MM.1S (cell line): ENCODE data around the gene ARHGAP26.
A peak's percentile ranks its signal among the peaks of the same experiment; 100 is the strongest.

Experiments used
- DNase-seq: peaks from one replicate; pipeline ENCODE4 v3.0.0-alpha.2; 2015
- H2AFZ ChIP-seq: fragments of 300-600 bp; sonication (generic); 2 replicates; pipeline ENCODE4 v1.6.0; 2016; ENCODE audit warnings: antibody characterized with exemption, low read length
- H3F3A ChIP-seq: fragments of 300-600 bp; sonication (generic); 2 replicates; pipeline ENCODE4 v1.6.1; 2016; ENCODE audit warnings: mild to moderate bottlenecking, antibody characterized with exemption, low read length, moderate library complexity, mixed read lengths; ENCODE audit not compliant: insufficient read depth
- H3K27ac ChIP-seq: fragments of 300-600 bp; sonication (generic); 2 replicates; pipeline ENCODE4 v1.5.1; 2016; ENCODE audit warnings: mild to moderate bottlenecking, low read length
- H3K27me3 ChIP-seq: fragments of 300-600 bp; sonication (generic); replicated peaks from 2 replicates; pipeline ENCODE4 v1.6.0; 2016; ENCODE audit warnings: low read length; ENCODE audit not compliant: insufficient read depth
- H3K36me3 ChIP-seq: fragments of 300-600 bp; sonication (generic); replicated peaks from 2 replicates; pipeline ENCODE4 v1.6.1; 2016; ENCODE audit warnings: mild to moderate bottlenecking, low read length, mixed read lengths; ENCODE audit not compliant: insufficient read depth
- H3K4me1 ChIP-seq: fragments of 300-600 bp; sonication (generic); 2 replicates; pipeline ENCODE4 v1.6.1; 2016; ENCODE audit warnings: low read length, mixed read lengths
- H3K4me2 ChIP-seq: fragments of 300-600 bp; sonication (generic); 2 replicates; pipeline ENCODE4 v1.6.0; 2016; ENCODE audit warnings: low read depth, low read length
- H3K4me3 ChIP-seq: fragments of 300-600 bp; sonication (generic); 2 replicates; pipeline ENCODE4 v1.5.1; 2016; ENCODE audit warnings: low read length, mixed read lengths
- H3K79me2 ChIP-seq: fragments of 300-600 bp; sonication (generic); 2 replicates; pipeline ENCODE4 v1.6.1; 2016; ENCODE audit warnings: mixed run types, low read length, mixed read lengths
- H3K9ac ChIP-seq: fragments of 300-600 bp; sonication (generic); 2 replicates; pipeline ENCODE4 v1.6.1; 2016; ENCODE audit warnings: low read length, mixed read lengths
- H3K9me2 ChIP-seq: fragments of 300-600 bp; sonication (generic); replicated peaks from 2 replicates; pipeline ENCODE4 v1.6.1; 2016; ENCODE audit warnings: mild to moderate bottlenecking, low read length, mixed read lengths; ENCODE audit not compliant: insufficient read depth
- H3K9me3 ChIP-seq: fragments of 300-600 bp; sonication (generic); replicated peaks from 2 replicates; pipeline ENCODE4 v1.6.1; 2016; ENCODE audit warnings: mild to moderate bottlenecking, low read length, mixed read lengths; ENCODE audit not compliant: insufficient read depth
- H4K20me1 ChIP-seq: fragments of 300-600 bp; sonication (generic); 2 replicates; pipeline ENCODE4 v1.6.1; 2016; ENCODE audit warnings: mild to moderate bottlenecking, low read length, moderate library complexity, mixed read lengths; ENCODE audit not compliant: insufficient read depth
- CTCF ChIP-seq: fragments of 300-600 bp; sonication (generic); IDR thresholded peaks from 2 replicates; pipeline ENCODE4 v1.5.1; 2016; ENCODE audit warnings: antibody characterized with exemption, low read length, mixed read lengths
- EZH2 ChIP-seq: fragments of 300-600 bp; sonication (generic); optimal IDR thresholded peaks from 2 replicates; pipeline ENCODE3; 2017; ENCODE audit warnings: low read depth, mild to moderate bottlenecking, antibody characterized with exemption, low read length, mixed read lengths
- EZH2phosphoT487 ChIP-seq: fragments of 300-600 bp; sonication (generic); IDR thresholded peaks from 2 replicates; pipeline ENCODE4 v1.6.1; 2018; ENCODE audit warnings: antibody characterized with exemption, low read length

The ARHGAP26 gene

GRCh38 chr5:142846406-142846805 lies 76.2 kb downstream of the ARHGAP26 start:
- Histone ChIP-seq H3K4me3 (no peak overlapping the region), H2AFZ (no peak overlapping the region), H3K9ac (no peak overlapping the region), H3K9me2 (no peaks in the 10 kb centered on the region), H3F3A (peaks cover 10% of the 10 kb centered on the region), H3K4me1 (peaks cover 22% of the 10 kb centered on the region), H3K4me2 (peak overlapping the region; percentile 18; the same call in 1 of the 2 replicates), H3K9me3 (no peaks in the 10 kb centered on the region), H3K27ac (peak overlapping the region; percentile 76; the same call in 1 of the 2 replicates), H3K27me3 (no peaks in the 10 kb centered on the region), H3K79me2 (0 out of 2 replicates have a peak, but pooled peaks cover 4% of the 10 kb centered on the region), H3K36me3 (no peaks in the 10 kb centered on the region), H4K20me1 (no peaks in the 10 kb centered on the region)
- no peak for TF ChIP-seq CTCF
- TF ChIP-seq EZH2, result no peak
- no peak for TF ChIP-seq EZH2phosphoT487
- no peak for DNase-seq

GRCh38 chr5:142847898-142848790 lies 78.0 kb downstream of the ARHGAP26 start:
- TF ChIP-seq EZH2phosphoT487 (no peak), CTCF (no peak), EZH2 (no peak)
- DNase-seq, result no peak
- Histone ChIP-seq H3K79me2 (0 out of 2 replicates have a peak, but pooled peaks cover 4% of the 10 kb centered on the region), H3K9me3 (no peaks in the 10 kb centered on the region), H3K4me2 (no peak overlapping the region), H3K36me3 (no peaks in the 10 kb centered on the region), H2AFZ (no peak overlapping the region), H3K27me3 (no peaks in the 10 kb centered on the region), H3K4me1 (peaks cover 22% of the 10 kb centered on the region), H3K9me2 (no peaks in the 10 kb centered on the region), H4K20me1 (no peaks in the 10 kb centered on the region), H3K4me3 (no peak overlapping the region), H3K9ac (no peak overlapping the region), H3F3A (peaks cover 10% of the 10 kb centered on the region), H3K27ac (no peak overlapping the region)

GRCh38 chr5:142849466-142849865 lies 79.3 kb downstream of the ARHGAP26 start:
- no peaks in the 10 kb centered on the region for H3K9me2 ChIP-seq
- H3K4me3 ChIP-seq, result no peak overlapping the region
- H3F3A ChIP-seq, result peaks cover 10% of the 10 kb centered on the region
- H4K20me1 ChIP-seq, result no peaks in the 10 kb centered on the region
- TF ChIP-seq CTCF (no peak), EZH2phosphoT487 (no peak), EZH2 (no peak)
- H3K27me3 ChIP-seq, result no peaks in the 10 kb centered on the region
- no peak overlapping the region for H3K27ac ChIP-seq
- H3K9ac ChIP-seq, result no peak overlapping the region
- no peak for DNase-seq
- no peak overlapping the region for H3K4me2 ChIP-seq
- H2AFZ ChIP-seq, result no peak overlapping the region
- peaks cover 22% of the 10 kb centered on the region for H3K4me1 ChIP-seq
- H3K36me3 ChIP-seq, result no peaks in the 10 kb centered on the region
- no peaks in the 10 kb centered on the region for H3K9me3 ChIP-seq
- H3K79me2 ChIP-seq, result 0 out of 2 replicates have a peak, but pooled peaks cover 4% of the 10 kb centered on the region
